Aorta (tissue), 5 donors: ENCODE data around the gene PLEKHA6. TPM values are rescaled to one million over a fixed set of nuclear protein-coding genes. Genes with fewer than 3 reads are reported as not detected.
A peak's percentile ranks its signal among the peaks of the same experiment; 100 is the strongest.

Experiments used
- ATAC-seq: fragments of 200-7000 bp; cut with Tn5 transposase; one replicate; pipeline ENCODE4 v1.9.1; 2022; ENCODE audit warnings: moderate library complexity; ENCODE audit not compliant: low FRiP score
- DNase-seq, 2 donors: peaks; one replicate each; pipeline ENCODE4 v3.0.0-alpha.2; 2020
- H3K27ac ChIP-seq, 2 donors: one replicate each; pipeline ENCODE4 v1.5.1; 2013; ENCODE audit warnings: low read length in 2 of 2, mild to moderate bottlenecking in 2 of 2, moderate library complexity in 2 of 2, control low read depth in 1 of 2, inconsistent platforms in 1 of 2, low read depth in 1 of 2
- H3K27me3 ChIP-seq, 2 donors: one replicate each; pipeline ENCODE4 v1.6.1; 2013; ENCODE audit warnings: control low read depth in 1 of 2, low read length in 1 of 2, mild to moderate bottlenecking in 1 of 2, moderate library complexity in 1 of 2; ENCODE audit not compliant: insufficient read depth in 2 of 2, control insufficient read depth in 1 of 2
- H3K36me3 ChIP-seq, 2 donors: one replicate each; pipeline ENCODE4 v1.6.1; 2013; ENCODE audit warnings: control low read depth in 1 of 2, low read length in 1 of 2, mild to moderate bottlenecking in 1 of 2; ENCODE audit not compliant: insufficient read depth in 2 of 2, control insufficient read depth in 1 of 2
- H3K4me1 ChIP-seq, 2 donors: one replicate each; pipeline ENCODE4 v1.6.1; 2013; ENCODE audit warnings: low read length in 2 of 2, control low read depth in 1 of 2, mild to moderate bottlenecking in 1 of 2, moderate library complexity in 1 of 2; ENCODE audit not compliant: insufficient read depth in 2 of 2, control insufficient read depth in 1 of 2
- H3K4me3 ChIP-seq, 2 donors: one replicate each; pipeline ENCODE4 v1.5.1; 2013; ENCODE audit warnings: low read length in 2 of 2, control low read depth in 1 of 2, mild to moderate bottlenecking in 1 of 2
- H3K9me3 ChIP-seq: one replicate; pipeline ENCODE4 v1.6.1; 2013; ENCODE audit warnings: mild to moderate bottlenecking, low read length; ENCODE audit not compliant: control insufficient read depth
- WGBS, 2 donors: extraction: QIAGEN DNeasy Blood & Tissue Kit; methylation state at CpG; one replicate each; pipeline ENCODE4 v1.1.7; 2013; 5-methylcytosine and 5-hydroxymethylcytosine counted together
- intact Hi-C, 2 donors: fragments of 100-400 bp; cut with DNase I; formaldehyde crosslinking; loops; one replicate each; pipeline versions ENCODE4 v1.14.2 to v1.15.0; 2022
- polyA plus RNA-seq, 2 donors: library from polyadenylated mRNA; stranded (reverse); fragments of 200-250 nt; gene quantifications; one replicate each; pipeline ENCODE4 v1.2.3, GENCODE V29; 2013
- total RNA-seq, 2 donors: library from RNA; stranded (reverse); fragmentation: NEBNext Ultra II Directional; extraction: Animal tissue kit (Norgen Biotek cat#: 25700); gene quantifications; one replicate each; pipeline ENCODE4 v1.2.1, GENCODE V29; 2021
- donor health status: healthy with polysubstance abuse.
- donor health status: Bipolar disorder and iron deficiency.
- donor health status: DM: no; HTN: no; CAD: no.
- donor health status: DM: no; HTN: no; CAD: no.
- donor health status: DM: yes; HTN: yes; CAD: no.

PLEKHA6 gene
- total and polyA plus RNA-seq, 4 donors, result 0.56 to 19.6 (median 5.0) TPM

- peak; percentile 66 for ATAC-seq
- intact Hi-C loops, result no loop called here
Measured at GRCh38 chr1:204337583-204337982, 22.1 kb downstream of the PLEKHA6 start.

GRCh38 chr1:204337036-204337429, 22.7 kb downstream of the PLEKHA6 start:
- no peaks in the 10 kb centered on the region for H3K36me3 ChIP-seq
- intact Hi-C loops, result no loop called here
- no peak overlapping the region for H3K4me3 ChIP-seq
- peaks cover 0 to 1% of the 10 kb centered on the region in 2 donors for H3K27me3 ChIP-seq
- H3K27ac ChIP-seq, result no peak overlapping the region
- ATAC-seq (peak; percentile 59), DNase-seq (no peak)
- peaks cover 1% of the 10 kb centered on the region for H3K9me3 ChIP-seq
- H3K4me1 ChIP-seq, result no peaks in the 10 kb centered on the region
- WGBS, 2 donors, result 79 to 88% methylated on average over 3 of the region's 3 CpGs

More at GRCh38 chr1:204337583-204337982, 22.1 kb downstream of the PLEKHA6 start:
- H3K4me3 ChIP-seq, result no peak overlapping the region
- no peaks in the 10 kb centered on the region for H3K4me1 ChIP-seq
- no peaks in the 10 kb centered on the region for H3K36me3 ChIP-seq
- peaks cover 0 to 1% of the 10 kb centered on the region in 2 donors for H3K27me3 ChIP-seq
- peaks cover 1% of the 10 kb centered on the region for H3K9me3 ChIP-seq
- no peak overlapping the region for H3K27ac ChIP-seq
- no peak for DNase-seq
- 95 to 97% methylated on average over 6 of the region's 6 CpGs for WGBS, 2 donors

- WGBS, 2 donors, result 95 to 97% methylated on average over 3 of the region's 3 CpGs
Measured at GRCh38 chr1:204336421-204337035, 23.2 kb downstream of the PLEKHA6 start.

GRCh38 chr1:204335533-204335932, 24.2 kb downstream of the PLEKHA6 start:
- intact Hi-C loops, result no loop called here
- Histone ChIP-seq H3K4me1 (no peaks in the 10 kb centered on the region), H3K27ac (no peak overlapping the region), H3K9me3 (peaks cover 1% of the 10 kb centered on the region), H3K4me3 (no peak overlapping the region), H3K27me3 (peaks cover 0 to 1% of the 10 kb centered on the region in 2 donors), H3K36me3 (no peaks in the 10 kb centered on the region)
- DNase-seq, result no peak
- WGBS, 2 donors, result 82 to 100% methylated on average over 1 of the region's 1 CpG
- no peak for ATAC-seq

More at GRCh38 chr1:204336421-204337035, 23.2 kb downstream of the PLEKHA6 start:
- Histone ChIP-seq H3K9me3 (peaks cover 1% of the 10 kb centered on the region), H3K36me3 (no peaks in the 10 kb centered on the region), H3K4me1 (no peaks in the 10 kb centered on the region), H3K27ac (no peak overlapping the region), H3K4me3 (no peak overlapping the region), H3K27me3 (peaks cover 0 to 1% of the 10 kb centered on the region in 2 donors)
- ATAC-seq, result no peak
- intact Hi-C loops, result no loop called here
- no peak for DNase-seq

GRCh38 chr1:204335085-204335484, 24.6 kb downstream of the PLEKHA6 start:
- no peak for ATAC-seq
- 74 to 84% methylated on average over 1 of the region's 1 CpG for WGBS, 2 donors
- peaks cover 0 to 1% of the 10 kb centered on the region in 2 donors for H3K27me3 ChIP-seq

GRCh38 chr1:204334455-204334854, 25.3 kb downstream of the PLEKHA6 start:
- ATAC-seq, result no peak
- Histone ChIP-seq H3K36me3 (no peaks in the 10 kb centered on the region), H3K4me1 (no peaks in the 10 kb centered on the region), H3K9me3 (peaks cover 1% of the 10 kb centered on the region), H3K27me3 (peaks cover 0 to 1% of the 10 kb centered on the region in 2 donors), H3K27ac (no peak overlapping the region), H3K4me3 (no peak overlapping the region)
- WGBS, 2 donors, result 91 to 95% methylated on average over 7 of the region's 7 CpGs
- no peak for DNase-seq
- intact Hi-C loops, result no loop called here

More at GRCh38 chr1:204335085-204335484, 24.6 kb downstream of the PLEKHA6 start:
- no peak overlapping the region for H3K27ac ChIP-seq
- no peak for DNase-seq
- intact Hi-C loops, result no loop called here
- no peaks in the 10 kb centered on the region for H3K4me1 ChIP-seq
- peaks cover 1% of the 10 kb centered on the region for H3K9me3 ChIP-seq
- H3K4me3 ChIP-seq, result no peak overlapping the region
- no peaks in the 10 kb centered on the region for H3K36me3 ChIP-seq

GRCh38 chr1:204333427-204333826, 26.3 kb downstream of the PLEKHA6 start:
- intact Hi-C loops, result no loop called here
- Histone ChIP-seq H3K9me3 (peaks cover 1% of the 10 kb centered on the region), H3K4me1 (no peaks in the 10 kb centered on the region), H3K36me3 (no peaks in the 10 kb centered on the region), H3K27me3 (peaks cover 0 to under 1% of the 10 kb centered on the region in 2 donors), H3K27ac (no peak overlapping the region), H3K4me3 (no peak overlapping the region)
- WGBS, 2 donors, result 86 to 87% methylated on average over 2 of the region's 2 CpGs
- no peak for ATAC-seq
- DNase-seq, result no peak

- ATAC-seq (no peak), DNase-seq (no peak)
- H3K4me3 ChIP-seq, result no peak overlapping the region
- H3K4me1 ChIP-seq, result no peaks in the 10 kb centered on the region
- intact Hi-C loops, result no loop called here
- no peak overlapping the region for H3K27ac ChIP-seq
- peaks cover 1% of the 10 kb centered on the region for H3K9me3 ChIP-seq
- WGBS, 2 donors, result 86 to 87% methylated on average over 12 to 13 of the region's 13 CpGs
- H3K27me3 ChIP-seq, result no peaks in the 10 kb centered on the region
- H3K36me3 ChIP-seq, result no peaks in the 10 kb centered on the region
Measured at GRCh38 chr1:204331847-204332487, 27.8 kb downstream of the PLEKHA6 start.

- Histone ChIP-seq H3K9me3 (peaks cover 1% of the 10 kb centered on the region), H3K36me3 (no peaks in the 10 kb centered on the region), H3K27me3 (no peaks in the 10 kb centered on the region), H3K4me1 (no peaks in the 10 kb centered on the region), H3K4me3 (no peak overlapping the region), H3K27ac (no peak overlapping the region)
- DNase-seq, result no peak
- no peak for ATAC-seq
- 85 to 90% methylated on average over 3 of the region's 3 CpGs for WGBS, 2 donors
- intact Hi-C loops, result no loop called here
Measured at GRCh38 chr1:204331275-204331674, 28.5 kb downstream of the PLEKHA6 start.
